Mucosa of descending colon (tissue), 3 donors: ENCODE results near the gene C10orf67. TPM values are rescaled to one million over a fixed set of nuclear protein-coding genes. Genes with fewer than 3 reads are reported as not detected.
"Not testable (repeated sequence)": the region's sequence is repeated elsewhere in the genome, so short reads cannot be mapped to it uniquely, and the experiment has no call there.

Source experiments
- ATAC-seq: fragments of 200-7000 bp; cut with Tn5 transposase; one replicate; pipeline ENCODE4 v1.9.1; 2020; ENCODE audit warnings: mild to moderate bottlenecking, moderate library complexity
- DNase-seq, 3 donors: peaks; one replicate each; pipeline ENCODE4 v3.0.0-alpha.2; 2020
- H3K36me3 ChIP-seq: fragments of 200-600 bp; one replicate; pipeline ENCODE4 v1.8.0; 2021; ENCODE audit warnings: low read depth, mild to moderate bottlenecking
- H3K4me1 ChIP-seq: fragments of 200-600 bp; one replicate; pipeline ENCODE4 v1.8.0; 2021; ENCODE audit warnings: low read depth, mild to moderate bottlenecking
- H3K4me3 ChIP-seq: fragments of 200-600 bp; one replicate; pipeline ENCODE4 v1.8.0; 2021; ENCODE audit warnings: mild to moderate bottlenecking
- H3K9me3 ChIP-seq: fragments of 200-600 bp; one replicate; pipeline ENCODE4 v1.8.0; 2021; ENCODE audit warnings: mild to moderate bottlenecking
- intact Hi-C, 2 donors: fragments of 100-400 bp; cut with DNase I in 1 of 2; cut with micrococcal nuclease in 1 of 2; formaldehyde crosslinking; loops; one replicate each; pipeline versions ENCODE4 v1.11.0 to v1.11.1; 2022; cut with DNase I, micrococcal nuclease
- total RNA-seq, 3 donors: library from RNA; stranded (reverse); fragmentation: NEBNext Ultra II Directional in 2 of 3; extraction: Animal tissue kit (Norgen Biotek cat#: 25700) in 2 of 3; gene quantifications; one replicate each; pipeline versions ENCODE4 v1.2.1 to v1.2.4, GENCODE V29; 2021 to 2023
- TF ChIP-seq, protein P1 (sequence below): fragments of 200-600 bp; IDR thresholded peaks from one replicate; pipeline ENCODE4 v1.8.0; 2022; ENCODE audit warnings: antibody characterized with exemption, mild to moderate bottlenecking
- donor health status: DM: no; HTN: no; CAD: no; lungs with moderate emphysema.
- donor health status: DM: no; HTN: no; CAD: no.
- donor health status: DM: no; HTN: yes; CAD: no.

C10orf67 gene
- total RNA-seq, 3 donors from 2014 or later, result not detected

DNA sequence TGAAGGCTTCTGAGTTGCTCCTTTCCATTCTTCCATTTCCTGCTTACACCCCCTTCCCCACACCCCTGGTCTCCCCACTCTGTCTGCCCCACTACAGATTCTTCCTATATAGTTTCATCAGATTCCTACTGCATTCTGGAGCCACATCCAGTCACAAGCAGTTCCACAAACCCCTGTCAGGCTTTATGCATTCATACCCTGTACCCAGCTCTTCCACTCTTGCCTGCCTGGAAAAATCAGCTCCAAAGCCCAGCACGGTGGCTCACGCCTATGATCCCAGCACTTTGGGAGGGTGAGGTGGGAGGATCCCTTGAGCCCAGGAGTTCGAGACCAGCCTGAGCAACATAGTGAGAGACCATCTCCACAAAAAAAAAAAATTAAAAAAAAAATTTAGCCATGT lies 60.4 kb downstream of the C10orf67 start:
- TF ChIP-seq, protein P1, sequence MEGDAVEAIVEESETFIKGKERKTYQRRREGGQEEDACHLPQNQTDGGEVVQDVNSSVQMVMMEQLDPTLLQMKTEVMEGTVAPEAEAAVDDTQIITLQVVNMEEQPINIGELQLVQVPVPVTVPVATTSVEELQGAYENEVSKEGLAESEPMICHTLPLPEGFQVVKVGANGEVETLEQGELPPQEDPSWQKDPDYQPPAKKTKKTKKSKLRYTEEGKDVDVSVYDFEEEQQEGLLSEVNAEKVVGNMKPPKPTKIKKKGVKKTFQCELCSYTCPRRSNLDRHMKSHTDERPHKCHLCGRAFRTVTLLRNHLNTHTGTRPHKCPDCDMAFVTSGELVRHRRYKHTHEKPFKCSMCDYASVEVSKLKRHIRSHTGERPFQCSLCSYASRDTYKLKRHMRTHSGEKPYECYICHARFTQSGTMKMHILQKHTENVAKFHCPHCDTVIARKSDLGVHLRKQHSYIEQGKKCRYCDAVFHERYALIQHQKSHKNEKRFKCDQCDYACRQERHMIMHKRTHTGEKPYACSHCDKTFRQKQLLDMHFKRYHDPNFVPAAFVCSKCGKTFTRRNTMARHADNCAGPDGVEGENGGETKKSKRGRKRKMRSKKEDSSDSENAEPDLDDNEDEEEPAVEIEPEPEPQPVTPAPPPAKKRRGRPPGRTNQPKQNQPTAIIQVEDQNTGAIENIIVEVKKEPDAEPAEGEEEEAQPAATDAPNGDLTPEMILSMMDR, result no peak
- DNase-seq, result no peak
- no peak overlapping the region for H3K4me3 ChIP-seq
- H3K36me3 ChIP-seq, result no peaks in the 10 kb centered on the region
- no peaks in the 10 kb centered on the region for H3K4me1 ChIP-seq
- intact Hi-C loops, result no loop called here
- no peak for ATAC-seq
- no peaks in the 10 kb centered on the region for H3K9me3 ChIP-seq

DNA sequence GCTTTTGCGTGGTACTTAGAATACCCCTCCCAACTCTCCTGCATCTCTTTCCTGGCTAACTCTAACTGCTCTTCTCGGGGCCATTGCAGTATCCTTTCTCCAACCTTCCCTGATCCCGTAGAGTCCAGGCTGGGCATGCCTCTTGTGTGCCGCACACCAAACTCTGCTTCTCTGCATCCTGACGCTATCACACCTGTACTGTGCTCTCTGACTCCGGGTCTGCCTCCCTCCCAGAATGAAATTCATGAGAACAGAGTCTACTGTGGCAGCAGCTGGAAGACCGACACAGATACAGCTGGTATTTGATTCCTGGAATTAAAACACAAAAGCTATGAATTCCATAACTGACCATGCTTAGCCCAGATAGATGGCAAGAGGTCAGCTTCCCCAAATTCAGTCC lies 60.9 kb downstream of the C10orf67 start:
- ATAC-seq, result no peak

DNA sequence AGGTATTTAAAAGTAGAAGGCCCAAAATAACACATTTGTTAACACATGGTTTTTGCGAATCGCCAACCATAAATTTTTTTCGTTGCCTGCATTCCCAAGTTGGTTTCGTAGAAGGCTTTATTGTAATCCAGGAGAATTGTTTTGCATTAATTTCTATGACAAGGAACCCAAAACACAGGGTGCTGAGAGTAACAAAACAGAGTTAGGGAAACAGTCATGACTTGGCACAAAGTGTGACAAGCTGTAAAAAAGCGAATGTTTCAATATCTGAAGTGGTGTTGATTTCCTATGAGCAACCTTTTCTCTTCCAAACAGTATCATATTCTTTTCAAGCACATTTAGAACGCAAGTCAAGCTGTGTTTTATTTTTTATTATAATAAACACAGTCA lies 63.6 kb downstream of the C10orf67 start:
- H3K36me3 ChIP-seq, result no peaks in the 10 kb centered on the region
- H3K4me3 ChIP-seq, result no peak overlapping the region
- ATAC-seq, result no peak
- intact Hi-C loops, result no loop called here
- no peaks in the 10 kb centered on the region for H3K9me3 ChIP-seq
- TF ChIP-seq, protein P1, result no peak
- H3K4me1 ChIP-seq, result no peaks in the 10 kb centered on the region
- DNase-seq, result no peak

More for the DNA sequence above, 60.9 kb downstream of the C10orf67 start:
- intact Hi-C loops, result no loop called here
- DNase-seq, result no peak
- Histone ChIP-seq H3K4me3 (no peak overlapping the region), H3K36me3 (no peaks in the 10 kb centered on the region), H3K4me1 (no peaks in the 10 kb centered on the region), H3K9me3 (no peaks in the 10 kb centered on the region)
- TF ChIP-seq, protein P1, result no peak

DNA sequence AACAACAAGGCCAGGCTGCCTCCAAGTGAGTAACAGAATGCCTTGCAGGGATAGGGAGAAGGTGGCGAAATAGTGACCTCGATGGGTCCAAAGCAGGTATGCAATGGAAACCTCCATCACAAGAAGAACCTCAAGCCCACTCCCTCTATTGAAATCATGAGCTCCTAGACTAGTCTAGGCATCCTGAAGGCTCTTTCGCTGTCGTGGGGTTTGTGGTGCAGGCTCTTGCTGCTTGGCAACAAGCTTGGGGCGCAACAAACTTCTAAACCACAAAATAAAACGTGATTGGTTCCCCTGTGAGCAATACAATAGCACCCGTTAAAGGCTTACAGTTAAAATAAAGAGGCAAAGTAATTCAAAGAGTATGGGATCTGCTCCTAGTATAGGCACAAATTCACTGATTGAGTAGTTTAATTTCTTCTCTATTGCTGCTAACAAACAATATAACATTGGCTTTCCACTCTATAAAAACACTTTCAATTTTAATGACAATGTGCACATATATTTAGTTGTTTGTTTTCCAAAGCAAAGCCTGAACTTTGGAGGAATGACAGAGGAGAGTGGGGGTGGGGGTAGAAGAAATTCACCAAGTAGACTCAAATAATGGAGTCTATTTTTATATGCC lies 64.1 kb downstream of the C10orf67 start:
- intact Hi-C loops, result no loop called here
- H3K9me3 ChIP-seq, result no peaks in the 10 kb centered on the region
- ATAC-seq, result no peak
- no peak overlapping the region for H3K4me3 ChIP-seq
- TF ChIP-seq, protein P1, result no peak
- H3K4me1 ChIP-seq, result no peaks in the 10 kb centered on the region
- no peak for DNase-seq
- H3K36me3 ChIP-seq, result no peaks in the 10 kb centered on the region

DNA sequence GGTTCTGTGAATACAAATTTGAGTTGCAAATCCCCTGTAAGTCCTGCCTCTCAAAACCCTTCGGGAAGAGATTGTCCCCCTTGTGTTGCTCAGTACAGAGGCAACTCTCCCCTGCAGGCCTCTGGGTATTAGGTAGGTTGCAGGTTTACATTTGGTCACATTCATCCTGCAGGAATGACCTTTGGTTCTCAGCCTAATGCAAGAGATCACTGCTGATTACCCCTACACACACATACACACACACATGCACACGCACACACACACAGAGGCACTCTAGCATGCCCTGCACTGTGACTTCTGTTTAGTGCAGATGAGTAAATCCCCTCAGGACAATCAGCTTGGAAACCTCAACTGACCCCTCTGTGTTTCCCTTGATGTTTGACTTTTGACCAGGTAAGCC lies 69.2 kb downstream of the C10orf67 start:
- no peak overlapping the region for H3K4me3 ChIP-seq
- no peaks in the 10 kb centered on the region for H3K36me3 ChIP-seq
- DNase-seq (no peak), ATAC-seq (no peak)
- H3K4me1 ChIP-seq, result no peaks in the 10 kb centered on the region
- TF ChIP-seq, protein P1, result no peak
- H3K9me3 ChIP-seq, result peaks cover 20% of the 10 kb centered on the region
- intact Hi-C loops, result no loop called here

DNA sequence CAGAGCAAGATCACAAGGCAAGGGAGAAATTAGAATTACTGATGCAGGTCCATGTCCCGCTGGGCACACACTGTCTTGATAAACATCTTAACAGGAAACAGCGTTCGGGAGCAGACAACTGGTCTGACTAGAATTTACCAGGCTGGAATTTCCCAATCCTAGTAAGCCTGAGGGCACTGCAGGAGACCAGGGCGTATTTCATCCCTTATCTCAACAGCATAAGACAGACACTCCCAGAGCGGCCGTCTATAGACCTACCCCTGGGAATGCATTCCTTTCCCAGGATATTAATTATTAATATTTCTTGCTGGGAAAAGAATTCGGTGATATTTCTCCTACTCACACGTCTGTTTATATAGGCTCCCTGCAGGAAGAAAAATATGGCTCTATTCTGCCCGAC lies 70.4 kb downstream of the C10orf67 start:
- peaks cover 21% of the 10 kb centered on the region for H3K9me3 ChIP-seq
- H3K4me3 ChIP-seq, ATAC-seq, DNase-seq, H3K4me1 ChIP-seq, H3K36me3 ChIP-seq, intact Hi-C loops: not testable (repeated sequence)
